Endothelial cell of umbilical vein (primary cell): ENCODE data around the gene KIFC3.

Source experiments
- CTCF ChIP-seq, 2 donors: IDR thresholded peaks; 1 replicate in 1 of 2; 2 replicates in 1 of 2; pipeline ENCODE4 v1.5.1; 2011; ENCODE audit warnings: low read length in 2 of 2, mild to moderate bottlenecking in 2 of 2, moderate library complexity in 2 of 2, control low read depth in 1 of 2, inconsistent platforms in 1 of 2, low read depth in 1 of 2; ENCODE audit not compliant: insufficient read depth in 1 of 2; ENCODE audit errors: extremely low read depth in 1 of 2
- EZH2 ChIP-seq: IDR thresholded peaks from 2 replicates; pipeline ENCODE4 v1.6.1; 2012; ENCODE audit warnings: borderline replicate concordance, low read depth, mild to moderate bottlenecking, moderate library complexity, low read length, inconsistent platforms; ENCODE audit not compliant: severe bottlenecking
- FOS ChIP-seq: IDR thresholded peaks from 2 replicates; pipeline ENCODE4 v1.6.1; 2011; ENCODE audit warnings: mild to moderate bottlenecking, low read length, moderate library complexity, borderline replicate concordance; ENCODE audit not compliant: insufficient read depth
- GATA2 ChIP-seq: IDR thresholded peaks from 2 replicates; pipeline ENCODE4 v1.7.0; 2011; ENCODE audit warnings: low read depth, mild to moderate bottlenecking, moderate library complexity, mixed read lengths, low read length; ENCODE audit not compliant: insufficient read length, insufficient read depth
- JUN ChIP-seq: IDR thresholded peaks from 2 replicates; pipeline ENCODE4 v1.6.1; 2011; ENCODE audit warnings: borderline replicate concordance, low read depth; ENCODE audit not compliant: insufficient read length, insufficient read depth
- MAX ChIP-seq: IDR thresholded peaks from 2 replicates; pipeline ENCODE4 v1.6.1; 2011; ENCODE audit not compliant: insufficient read depth, insufficient read length
- MYC ChIP-seq: IDR thresholded peaks from one replicate; pipeline ENCODE4 v1.6.1; 2011; ENCODE audit warnings: mild to moderate bottlenecking, low read depth, low read length
- POLR2A ChIP-seq: IDR thresholded peaks from 2 replicates; pipeline ENCODE4 v1.6.1; 2012; ENCODE audit warnings: low read depth, mild to moderate bottlenecking, control low read depth, low read length
- POLR2AphosphoS5 ChIP-seq: IDR thresholded peaks from 2 replicates; pipeline ENCODE4 v1.6.1; 2012; ENCODE audit warnings: low read depth, mild to moderate bottlenecking, control low read depth, low read length, moderate library complexity; ENCODE audit not compliant: insufficient read depth

DNA sequence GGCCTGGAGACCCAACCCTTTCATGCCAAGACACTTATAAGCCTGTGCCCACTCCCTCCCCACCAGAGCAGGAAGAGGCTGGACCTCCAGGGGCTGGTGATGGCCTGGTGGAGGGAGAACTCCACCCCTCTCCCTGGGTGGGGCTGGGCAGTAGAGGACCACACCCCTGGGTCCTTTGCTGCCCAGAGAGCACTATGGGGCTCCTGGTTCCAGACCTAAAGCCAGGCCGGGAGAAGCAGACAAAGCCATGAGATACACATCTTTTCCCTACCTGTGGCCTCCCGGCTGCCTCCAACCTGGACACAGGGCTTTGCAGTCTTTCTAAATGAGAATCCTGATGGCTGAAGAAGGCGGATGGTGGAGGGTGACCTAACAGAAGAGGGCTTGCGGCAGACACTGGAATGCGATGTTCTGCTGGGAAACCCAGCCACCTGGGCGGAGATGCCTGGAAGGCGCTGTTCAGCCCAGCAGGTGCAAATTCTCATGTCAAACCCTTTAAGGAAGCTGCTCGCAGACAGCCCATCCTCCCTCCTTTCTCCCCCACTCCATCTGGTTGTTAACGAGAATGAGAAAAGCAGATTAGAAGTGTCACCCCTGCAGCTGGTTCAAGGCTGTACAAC lies 43.9 kb upstream of the KIFC3 start:
- no peak for TF ChIP-seq MYC
- no peak for TF ChIP-seq EZH2
- no peak for TF ChIP-seq JUN
- no peak for TF ChIP-seq CTCF (IDR thresholded peaks at IDR 0.05; ENCODE audit: extremely low read depth in 1 of 2, insufficient read depth in 1 of 2, low read depth in 1 of 2, low read length in 2 of 2)
- no peak for TF ChIP-seq POLR2A
- TF ChIP-seq POLR2AphosphoS5, result no peak
- TF ChIP-seq GATA2, result no peak
- TF ChIP-seq MAX, result no peak
- TF ChIP-seq FOS, result no peak
